ENCODE data around the gene GRB2.

GRB2 gene

GRCh38 chr17:75348386-75349012, 57.0 kb downstream of the GRB2 start:
- DNase-seq = no peak

- no peak for DNase-seq
These were observed 58.6 kb downstream of the GRB2 start for GRCh38 chr17:75346906-75347305.

GRCh38 chr17:75346368-75346767, 59.1 kb downstream of the GRB2 start:
- peak; percentile 87 for DNase-seq

- peak; percentile 47 for DNase-seq
These were observed 59.8 kb downstream of the GRB2 start for GRCh38 chr17:75345514-75346167.

- peak; percentile 88 for DNase-seq
These were observed 60.8 kb downstream of the GRB2 start for GRCh38 chr17:75344666-75345065.

- no peak for DNase-seq
These were observed 62.5 kb downstream of the GRB2 start for GRCh38 chr17:75342996-75343395.

- no peak for DNase-seq
These were observed 63.5 kb downstream of the GRB2 start for GRCh38 chr17:75341784-75342486.

- peak; percentile 75 for DNase-seq
These were observed 64.8 kb downstream of the GRB2 start for GRCh38 chr17:75340631-75341030.

- no peak for DNase-seq
These were observed 65.5 kb downstream of the GRB2 start for GRCh38 chr17:75339971-75340370.

- no peak for DNase-seq
These were observed 67.1 kb downstream of the GRB2 start for GRCh38 chr17:75338335-75338734.

- no peak for DNase-seq
These were observed 70.2 kb downstream of the GRB2 start for GRCh38 chr17:75335315-75335714.

GRCh38 chr17:75334723-75335122, 70.8 kb downstream of the GRB2 start:
- DNase-seq = no peak

GRCh38 chr17:75331671-75332070, 73.8 kb downstream of the GRB2 start:
- DNase-seq = no peak

GRCh38 chr17:75327757-75328156, 77.7 kb downstream of the GRB2 start:
- DNase-seq = no peak

GRCh38 chr17:75326226-75326848, 79.1 kb downstream of the GRB2 start:
- no peak for DNase-seq

GRCh38 chr17:75325827-75326225, 79.7 kb downstream of the GRB2 start:
- DNase-seq = peak; percentile 79

GRCh38 chr17:75325348-75325747, 80.1 kb downstream of the GRB2 start:
- DNase-seq = no peak

GRCh38 chr17:75321506-75321905, 84.0 kb downstream of the GRB2 start:
- DNase-seq = no peak

- DNase-seq = no peak
These were observed 85.4 kb downstream of the GRB2 start for GRCh38 chr17:75319904-75320691.

- no peak for DNase-seq
These were observed 86.8 kb downstream of the GRB2 start for GRCh38 chr17:75318615-75319222.

GRCh38 chr17:75318211-75318610, 87.3 kb downstream of the GRB2 start:
- DNase-seq = no peak

GRCh38 chr17:75317671-75318070, 87.8 kb downstream of the GRB2 start:
- no peak for DNase-seq

- no peak for DNase-seq
These were observed 89.2 kb downstream of the GRB2 start for GRCh38 chr17:75316253-75316652.

Measured in NCI-H2171 treated with DMSO at 0.1 percent for 48 hours (cell line).